Astrocyte of the hippocampus (primary cell): ENCODE results near the gene SLC31A1.
A peak's percentile ranks its signal among the peaks of the same experiment; 100 is the strongest.

Experiments used
- DNase-seq: peaks from one replicate; pipeline ENCODE4 v3.0.0; 2011; ENCODE audit warnings: low read depth, low spot score

The SLC31A1 gene

GRCh38 chr9:113221003-113221799, at the start of gene SLC31A1, which contains the start of gene FKBP15:
Gene SLC31A1 (plus strand): TSS chr9:113221544. CDS start chr9:113256149, 34,605 bp downstream.
Gene FKBP15 (minus strand): TSS chr9:113221277. CDS start chr9:113221243, 34 bp downstream.
- DNase-seq = peak; percentile 100

- DNase-seq = no peak
Observed at GRCh38 chr9:113173341-113173740, 48.0 kb upstream of the SLC31A1 start.

- DNase-seq = no peak
Observed at GRCh38 chr9:113176803-113177202, 44.5 kb upstream of the SLC31A1 start.

GRCh38 chr9:113177251-113177650, 44.1 kb upstream of the SLC31A1 start:
- DNase-seq = no peak

- DNase-seq = peak; percentile 78
Observed at GRCh38 chr9:113178087-113178486, 43.3 kb upstream of the SLC31A1 start.

GRCh38 chr9:113179839-113180238, 41.5 kb upstream of the SLC31A1 start:
- no peak for DNase-seq

DNA sequence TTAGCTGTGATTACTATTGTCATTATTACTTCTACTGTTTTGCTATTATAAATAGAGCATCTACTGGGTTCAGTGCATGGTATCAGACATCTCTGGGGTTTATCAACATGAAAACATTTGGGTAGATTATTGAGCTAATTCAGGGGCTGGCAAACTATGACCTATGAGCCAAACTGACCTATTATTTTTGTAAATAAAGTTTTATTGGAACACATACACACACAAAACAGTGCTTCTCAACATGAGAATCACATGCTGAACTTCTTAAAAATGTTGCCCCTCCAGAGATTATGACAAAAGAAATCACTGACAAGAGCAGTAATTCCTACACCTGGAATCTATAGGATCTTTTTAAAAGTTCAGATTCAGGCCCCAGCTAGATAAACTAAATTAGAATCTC, 40.2 kb upstream of the SLC31A1 start:
- DNase-seq = no peak

DNA sequence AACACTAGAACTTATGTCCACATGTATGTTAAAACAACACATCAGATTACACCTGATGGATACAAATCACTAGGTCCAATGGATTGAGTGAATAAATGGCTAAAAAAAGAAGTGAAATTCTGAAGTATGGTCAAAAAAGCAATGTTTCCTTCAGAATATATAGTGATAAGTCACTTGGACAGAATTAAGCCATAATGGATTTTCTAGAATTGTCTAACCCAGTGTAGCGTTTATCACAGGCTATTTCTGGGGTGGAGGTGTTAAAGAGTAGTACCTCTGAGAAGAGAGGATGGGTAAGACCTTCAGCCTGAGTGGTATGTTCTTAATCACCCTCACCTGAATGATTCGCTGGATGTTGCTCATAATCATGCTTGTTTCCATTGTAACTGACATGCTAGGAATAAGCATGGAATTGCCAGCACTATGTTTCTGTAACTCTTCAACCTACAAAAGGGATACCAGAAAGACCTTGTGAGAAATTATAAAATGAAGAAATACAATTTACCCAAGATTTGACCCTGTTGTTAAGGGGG, 37.3 kb upstream of the SLC31A1 start:
- DNase-seq = no peak

DNA sequence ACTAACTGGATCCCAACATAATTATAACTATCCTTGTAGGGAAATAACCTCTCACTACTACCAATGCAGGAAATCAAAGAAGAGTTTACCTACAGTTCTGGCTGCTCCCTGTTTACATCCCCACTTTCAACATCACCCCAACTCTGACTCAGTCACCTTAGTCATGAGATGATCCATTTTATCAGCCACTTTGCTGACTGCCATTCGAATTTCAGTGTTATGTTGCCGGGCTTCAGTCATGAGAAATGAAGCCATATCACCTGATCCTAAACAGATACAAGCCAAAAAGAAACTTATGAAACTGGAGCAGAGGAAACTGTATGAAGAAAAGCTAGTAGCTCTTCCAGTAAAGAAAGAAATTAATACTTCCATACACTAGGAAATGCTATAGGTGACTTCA, 36.8 kb upstream of the SLC31A1 start:
- DNase-seq = no peak

- no peak for DNase-seq
Observed at GRCh38 chr9:113185271-113185670, 36.1 kb upstream of the SLC31A1 start.

DNA sequence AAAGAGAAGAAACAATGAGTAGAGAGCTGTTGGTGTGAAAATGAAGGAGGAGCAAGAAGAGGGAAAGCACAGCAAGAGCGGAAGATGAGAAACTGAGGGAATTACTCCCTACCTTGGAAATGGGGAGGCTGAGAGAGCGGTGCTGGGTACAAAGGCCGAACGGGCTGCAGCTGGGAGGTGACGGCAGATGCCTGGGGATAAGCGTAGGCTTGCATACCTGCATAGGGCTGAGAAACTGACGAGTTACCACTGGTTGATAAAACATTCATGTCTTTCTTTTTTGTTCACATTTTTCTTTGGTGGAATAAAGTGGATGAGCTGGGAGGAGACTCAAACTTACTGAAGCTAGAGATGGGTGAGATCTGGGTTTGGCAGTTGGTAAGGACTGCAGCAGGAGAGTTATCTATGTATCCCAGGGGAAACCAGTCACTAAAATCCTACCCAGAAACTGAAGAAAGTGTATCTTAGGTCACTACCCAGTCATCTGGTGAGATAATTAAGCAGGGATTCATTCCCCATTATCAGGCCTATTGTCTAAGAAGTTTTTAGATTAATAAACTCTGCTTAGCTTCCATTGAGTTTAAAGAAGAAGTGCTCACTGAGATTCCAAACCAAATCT, 35.1 kb upstream of the SLC31A1 start:
- DNase-seq = no peak

GRCh38 chr9:113187929-113188595, 33.3 kb upstream of the SLC31A1 start:
- peak; percentile 52 for DNase-seq

DNA sequence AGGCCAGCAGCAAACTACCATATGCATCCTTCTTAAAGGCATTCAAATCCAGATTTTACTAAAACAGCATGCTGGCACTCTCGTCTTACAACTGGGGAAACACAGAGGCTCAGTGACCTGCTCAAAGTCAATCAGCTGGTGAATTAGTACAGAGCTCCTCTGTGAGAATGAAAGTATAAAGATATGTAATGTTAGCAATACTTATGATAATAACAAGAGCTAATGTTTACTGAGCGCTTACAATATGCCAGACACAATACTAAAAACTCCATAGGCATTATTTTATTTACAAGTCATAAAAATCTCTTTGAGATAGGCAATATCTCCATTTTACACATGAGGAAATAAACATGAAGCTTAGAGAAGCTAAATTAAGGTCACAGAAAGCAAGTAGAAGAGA, 28.9 kb upstream of the SLC31A1 start:
- DNase-seq = no peak

DNA sequence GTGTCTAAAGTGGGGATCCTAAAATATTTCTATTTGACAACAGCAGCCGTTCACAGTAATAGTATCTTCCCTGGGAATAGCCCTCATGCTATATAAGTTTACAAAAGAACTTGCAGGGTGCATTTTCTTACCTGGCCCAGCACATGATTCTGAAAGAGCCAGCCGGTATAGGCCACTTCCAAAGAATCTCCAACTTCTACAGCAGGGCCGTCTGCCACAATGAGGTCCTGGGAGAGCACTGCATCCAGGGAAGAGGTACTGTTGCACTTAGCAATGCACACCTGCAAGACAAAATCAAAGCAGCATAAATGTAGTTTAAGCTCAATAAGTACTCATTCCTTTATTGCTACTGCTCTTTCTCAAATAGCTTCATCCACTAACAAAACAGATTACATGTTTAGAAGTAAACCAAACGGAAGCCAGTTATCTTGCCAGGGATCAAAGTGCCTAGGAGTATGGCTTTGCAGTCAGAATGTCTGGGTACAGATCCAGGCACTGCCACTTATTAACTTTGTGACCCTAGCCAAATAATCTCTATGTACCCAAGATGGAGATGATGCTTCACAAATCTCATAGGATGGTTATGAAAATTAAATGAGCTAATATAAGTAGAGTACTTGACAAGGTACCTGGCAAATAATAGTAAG, 21.5 kb upstream of the SLC31A1 start:
- DNase-seq = no peak

GRCh38 chr9:113205432-113205831, 15.9 kb upstream of the SLC31A1 start:
- peak; percentile 15 for DNase-seq

DNA sequence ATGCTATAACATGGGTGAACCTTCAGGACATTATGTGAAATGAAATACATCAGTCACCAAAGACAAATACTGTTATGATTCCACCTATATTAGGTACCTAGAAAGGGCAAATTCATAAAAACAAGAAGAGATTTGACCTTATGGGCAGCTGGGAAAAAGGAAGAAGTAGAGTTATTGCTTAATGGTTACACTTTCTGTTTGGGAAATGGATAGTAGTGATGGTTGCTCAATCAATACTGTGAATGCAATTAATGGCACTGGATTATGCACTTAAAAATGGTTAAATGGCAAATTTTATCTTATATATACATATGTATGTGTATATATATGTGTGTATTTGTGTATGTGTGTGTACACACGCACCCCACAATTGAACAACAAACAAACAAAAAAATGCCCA, 15.5 kb upstream of the SLC31A1 start:
- DNase-seq = no peak

- no peak for DNase-seq
Observed at GRCh38 chr9:113210815-113211214, 10.5 kb upstream of the SLC31A1 start.

DNA sequence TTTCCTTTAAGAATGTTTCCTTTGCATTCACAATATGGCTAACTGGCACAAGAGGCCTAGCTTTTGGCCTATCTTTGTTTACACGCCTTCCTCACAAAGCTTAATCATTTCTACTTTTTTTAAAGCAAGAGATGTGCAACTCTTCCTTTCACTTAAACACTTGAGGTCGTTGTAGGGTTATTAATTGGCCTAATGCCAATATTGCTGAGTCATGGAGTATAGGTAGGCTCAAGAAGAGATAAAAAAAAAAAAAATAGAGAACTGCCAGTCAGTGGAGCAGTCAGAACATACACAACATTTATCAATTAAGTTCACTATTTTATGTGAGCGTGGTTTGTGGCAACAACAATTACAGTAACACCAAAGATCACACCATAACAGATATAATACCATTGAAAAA, 6.2 kb upstream of the SLC31A1 start:
- peak; percentile 18 for DNase-seq

GRCh38 chr9:113216406-113216805, 4.9 kb upstream of the SLC31A1 start:
- no peak for DNase-seq

GRCh38 chr9:113219186-113219936, 2.0 kb upstream of the SLC31A1 start:
- DNase-seq = no peak

- DNase-seq = peak; percentile 53
Observed at GRCh38 chr9:113219969-113220368, 1.4 kb upstream of the SLC31A1 start.
